ENCODE results near the gene C1orf56.

Gene C1orf56

GRCh38 chr1:151024540-151025146, 22.9 kb upstream of the C1orf56 start:
- H3K4me3 ChIP-seq (ENCODE audit: low read length) = no peak overlapping the region
- no peak for DNase-seq (ENCODE audit: low read depth)
- TF ChIP-seq CTCF (conservative IDR thresholded peaks at IDR 0.05; ENCODE audit: low read depth, low read length) = peak; percentile 83

DNA sequence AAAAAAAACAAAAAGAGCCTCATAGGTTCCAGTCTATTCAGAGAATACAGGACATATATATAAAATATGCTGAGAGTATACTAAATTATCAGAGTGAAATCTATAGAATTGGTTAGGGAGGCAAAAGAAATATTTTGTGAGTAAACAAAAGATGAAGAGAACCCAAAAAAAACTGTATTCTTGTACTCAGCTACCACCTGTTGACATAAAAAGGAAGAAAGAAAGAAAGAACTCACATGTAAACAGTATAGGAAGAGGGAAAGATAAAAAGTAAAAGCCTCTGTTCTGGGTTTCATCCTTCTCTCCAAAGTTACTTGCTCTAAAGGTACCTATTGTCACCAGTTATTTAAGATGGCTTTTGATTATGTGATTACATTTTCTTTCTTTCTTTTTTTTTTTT, 21.1 kb upstream of the C1orf56 start:
- no peak for TF ChIP-seq CTCF (conservative IDR thresholded peaks at IDR 0.05; ENCODE audit: low read depth, low read length)
- DNase-seq (ENCODE audit: low read depth) = no peak
- no peak overlapping the region for H3K4me3 ChIP-seq (ENCODE audit: low read length)

DNA sequence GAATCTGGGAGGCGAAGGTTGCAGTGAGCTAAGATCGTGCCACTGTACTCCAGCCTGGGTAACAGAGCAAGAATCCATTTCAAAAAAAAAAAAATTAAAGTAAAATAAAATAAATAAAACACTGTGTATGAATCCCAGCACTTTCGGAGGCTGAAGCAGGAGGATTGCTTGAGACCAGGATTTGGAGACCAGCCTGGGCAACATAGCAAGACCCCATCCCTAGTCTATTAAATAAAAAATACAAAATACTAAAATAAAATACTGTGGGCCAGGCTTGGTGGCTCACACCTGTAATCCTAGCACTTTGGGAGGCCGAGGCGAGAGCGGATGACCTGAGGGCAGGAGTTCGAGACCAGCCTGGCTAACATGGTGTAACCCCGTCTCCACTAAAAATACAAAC, 15.4 kb upstream of the C1orf56 start:
- no peak for TF ChIP-seq CTCF (conservative IDR thresholded peaks at IDR 0.05; ENCODE audit: low read depth, low read length)
- no peak for DNase-seq (ENCODE audit: low read depth)

DNA sequence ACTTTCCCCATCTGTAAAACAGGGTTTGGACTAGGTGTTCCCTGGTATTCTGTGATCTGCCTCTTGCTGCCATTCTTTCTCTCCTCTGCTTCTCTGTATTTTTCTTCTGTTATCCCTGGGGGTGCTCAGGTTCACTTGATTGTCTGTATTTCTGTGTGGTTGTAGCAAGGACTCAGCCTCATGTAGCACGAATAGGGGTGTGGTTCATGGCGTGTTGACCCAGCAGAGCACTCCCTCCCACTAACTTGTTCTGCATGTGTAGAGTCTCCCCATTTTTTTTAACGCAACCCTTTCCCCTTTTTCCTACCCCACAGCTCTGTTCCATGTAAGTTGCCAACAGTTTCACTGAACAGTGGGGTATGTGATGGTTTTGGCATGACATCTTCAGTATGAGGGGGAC, 12.4 kb upstream of the C1orf56 start:
- DNase-seq (ENCODE audit: low read depth) = no peak
- TF ChIP-seq CTCF (conservative IDR thresholded peaks at IDR 0.05; ENCODE audit: low read depth, low read length) = no peak
- no peak overlapping the region for H3K4me3 ChIP-seq (ENCODE audit: low read length)

More for the DNA sequence above, 15.4 kb upstream of the C1orf56 start:
- H3K4me3 ChIP-seq (ENCODE audit: low read length) = no peak overlapping the region

- H3K4me3 ChIP-seq (ENCODE audit: low read length) = no peak within 1 kb of the TSS
Observed at GRCh38 chr1:151036356-151036755, 11.2 kb upstream of the C1orf56 start, which contains the start of gene BNIPL. TSS of gene BNIPL (plus strand) at chr1:151036586. CDS start at chr1:151036726, 140 bp downstream.

GRCh38 chr1:151037032-151037431, 10.5 kb upstream of the C1orf56 start:
- no peak overlapping the region for H3K4me3 ChIP-seq (ENCODE audit: low read length)
- TF ChIP-seq CTCF (conservative IDR thresholded peaks at IDR 0.05; ENCODE audit: low read depth, low read length) = no peak
- DNase-seq (ENCODE audit: low read depth) = no peak

More at GRCh38 chr1:151036356-151036755, 11.2 kb upstream of the C1orf56 start, which contains the start of gene BNIPL:
- TF ChIP-seq CTCF (conservative IDR thresholded peaks at IDR 0.05; ENCODE audit: low read depth, low read length) = no peak
- DNase-seq (ENCODE audit: low read depth) = no peak

GRCh38 chr1:151039521-151039920, 8.0 kb upstream of the C1orf56 start:
- DNase-seq (ENCODE audit: low read depth) = no peak
- no peak for TF ChIP-seq CTCF (conservative IDR thresholded peaks at IDR 0.05; ENCODE audit: low read depth, low read length)
- H3K4me3 ChIP-seq (ENCODE audit: low read length) = no peak overlapping the region

Data from retinal pigment epithelial cell (primary cell).